Activated CD4-positive, alpha-beta memory T cell treated with anti-CD3 and anti-CD28 coated beads, Interleukin-2, amount 10 ng/mL, durations not matched to agents 7 days and 5 days (primary cell): ENCODE results near the gene PWP1. TPM values are rescaled to one million over a fixed set of nuclear protein-coding genes. Genes with fewer than 3 reads are reported as not detected.

Experiments used
- CTCF ChIA-PET: fragments of 350-600 bp; sonication (Branson Sonifier 250); formaldehyde crosslinking; loops from one replicate; lab custom pipeline; 2021; ENCODE audit warnings: antibody characterized with exemption, inconsistent platforms; lab: Charles Lee
- POLR2A ChIA-PET: fragments of 350-600 bp; sonication (Branson Sonifier 250); formaldehyde crosslinking; loops from one replicate; lab custom pipeline; 2021; ENCODE audit warnings: antibody characterized with exemption; lab: Charles Lee
- DNase-seq: peaks from one replicate; pipeline ENCODE4 v3.0.0-alpha.2; 2020
- H3K27ac Mint-ChIP-seq: one replicate; pipeline ENCODE4 v1.8.0; 2021; ENCODE audit warnings: mild to moderate bottlenecking, mixed read lengths
- H3K27me3 Mint-ChIP-seq: one replicate; pipeline ENCODE4 v1.8.0; 2021; ENCODE audit warnings: mixed read lengths
- H3K36me3 Mint-ChIP-seq: one replicate; pipeline ENCODE4 v1.8.0; 2021; ENCODE audit warnings: low read depth, mixed read lengths
- H3K4me1 Mint-ChIP-seq: one replicate; pipeline ENCODE4 v1.8.0; 2021; ENCODE audit warnings: mixed read lengths
- H3K4me3 Mint-ChIP-seq: one replicate; pipeline ENCODE4 v1.8.0; 2021; ENCODE audit warnings: mild to moderate bottlenecking, mixed read lengths
- H3K9me3 Mint-ChIP-seq: one replicate; pipeline ENCODE4 v1.8.0; 2021; ENCODE audit warnings: mixed read lengths
- total RNA-seq, 2 experiments: library from RNA; stranded (reverse); gene quantifications; one replicate each; pipeline ENCODE4 v1.2.3, GENCODE V29; 2021

Gene PWP1
- 10 to 100 TPM; 31.9 to 34.5 TPM for total RNA-seq

- H3K27ac Mint-ChIP-seq, result peak within 1 kb of the TSS; percentile 95
Measured at GRCh38 chr12:107685360-107686248, at the start of gene PWP1. TSS of gene PWP1 (plus strand) at chr12:107685799. CDS start at chr12:107685900, 101 bp downstream.

GRCh38 chr12:107641154-107641553 is 44.4 kb upstream of the PWP1 start:
- no peak for DNase-seq
- H3K36me3 Mint-ChIP-seq, result no peaks in the 10 kb centered on the region
- no peak overlapping the region for H3K27ac Mint-ChIP-seq
- H3K27me3 Mint-ChIP-seq, result no peaks in the 10 kb centered on the region
- no peak overlapping the region for H3K4me3 Mint-ChIP-seq
- no peaks in the 10 kb centered on the region for H3K4me1 Mint-ChIP-seq
- ChIA-PET POLR2A (interaction anchor here (0.6 kb wide), 1 partner anchor 952 kb away, joined by 3 read pairs; no protein-coding TSS in a partner anchor), CTCF (no interaction called here)
- no peaks in the 10 kb centered on the region for H3K9me3 Mint-ChIP-seq

More at GRCh38 chr12:107685360-107686248, at the start of gene PWP1:
- POLR2A ChIA-PET, result interaction anchor here (0.6 to 2.6 kb wide), 11 partner anchors 11 to 943 kb away, joined by 3 to 36 read pairs (median 4); partner anchors contain the start of genes CRY1, ISCU and PRDM4
- peaks cover 29% of the 10 kb centered on the region for H3K4me1 Mint-ChIP-seq
- no peaks in the 10 kb centered on the region for H3K27me3 Mint-ChIP-seq
- peak within 1 kb of the TSS; percentile 87 for H3K4me3 Mint-ChIP-seq
- CTCF ChIA-PET, result interaction anchor here (0.6 to 2.2 kb wide), 6 partner anchors 10 to 227 kb away, joined by 3 to 6 read pairs (median 5); no protein-coding TSS in a partner anchor
- H3K9me3 Mint-ChIP-seq, result no peaks in the 10 kb centered on the region
- peaks cover 24% of the 10 kb centered on the region for H3K36me3 Mint-ChIP-seq
- peak; percentile 96 for DNase-seq

- no peak overlapping the region for H3K27ac Mint-ChIP-seq
- no peaks in the 10 kb centered on the region for H3K4me1 Mint-ChIP-seq
- ChIA-PET POLR2A (no interaction called here), CTCF (no interaction called here)
- H3K4me3 Mint-ChIP-seq, result no peak overlapping the region
- H3K36me3 Mint-ChIP-seq, result no peaks in the 10 kb centered on the region
- no peaks in the 10 kb centered on the region for H3K27me3 Mint-ChIP-seq
- DNase-seq, result no peak
- no peaks in the 10 kb centered on the region for H3K9me3 Mint-ChIP-seq
Measured at GRCh38 chr12:107642240-107642639, 43.4 kb upstream of the PWP1 start.

- Mint-ChIP-seq H3K36me3 (no peaks in the 10 kb centered on the region), H3K27ac (no peak overlapping the region), H3K4me1 (no peaks in the 10 kb centered on the region), H3K4me3 (no peak overlapping the region), H3K27me3 (no peaks in the 10 kb centered on the region), H3K9me3 (no peaks in the 10 kb centered on the region)
- ChIA-PET POLR2A (no interaction called here), CTCF (no interaction called here)
- DNase-seq, result no peak
Measured at GRCh38 chr12:107645630-107646333, 39.8 kb upstream of the PWP1 start.

- Mint-ChIP-seq H3K27ac (no peak overlapping the region), H3K4me3 (no peak overlapping the region), H3K27me3 (no peaks in the 10 kb centered on the region), H3K9me3 (no peaks in the 10 kb centered on the region), H3K4me1 (no peaks in the 10 kb centered on the region), H3K36me3 (no peaks in the 10 kb centered on the region)
- DNase-seq, result no peak
- CTCF ChIA-PET, result no interaction called here
- POLR2A ChIA-PET, result no interaction called here
Measured at GRCh38 chr12:107646436-107646835, 39.2 kb upstream of the PWP1 start.

- Mint-ChIP-seq H3K9me3 (no peaks in the 10 kb centered on the region), H3K4me1 (peaks cover 3% of the 10 kb centered on the region), H3K27ac (no peak overlapping the region), H3K36me3 (no peaks in the 10 kb centered on the region), H3K27me3 (no peaks in the 10 kb centered on the region), H3K4me3 (no peak overlapping the region)
- CTCF ChIA-PET, result no interaction called here
- POLR2A ChIA-PET, result no interaction called here
- DNase-seq, result no peak
Measured at GRCh38 chr12:107649661-107650061, 35.9 kb upstream of the PWP1 start.

GRCh38 chr12:107650977-107651376 is 34.6 kb upstream of the PWP1 start:
- no peak for DNase-seq
- no peak overlapping the region for H3K4me3 Mint-ChIP-seq
- no peaks in the 10 kb centered on the region for H3K36me3 Mint-ChIP-seq
- peaks cover 3% of the 10 kb centered on the region for H3K4me1 Mint-ChIP-seq
- no peak overlapping the region for H3K27ac Mint-ChIP-seq
- H3K27me3 Mint-ChIP-seq, result no peaks in the 10 kb centered on the region
- no peaks in the 10 kb centered on the region for H3K9me3 Mint-ChIP-seq
- CTCF ChIA-PET, result no interaction called here
- POLR2A ChIA-PET, result no interaction called here

GRCh38 chr12:107651571-107652449 is 33.8 kb upstream of the PWP1 start:
- Mint-ChIP-seq H3K36me3 (no peaks in the 10 kb centered on the region), H3K4me3 (no peak overlapping the region), H3K27me3 (no peaks in the 10 kb centered on the region), H3K9me3 (no peaks in the 10 kb centered on the region), H3K27ac (no peak overlapping the region), H3K4me1 (peaks cover 3% of the 10 kb centered on the region)
- POLR2A ChIA-PET, result no interaction called here
- CTCF ChIA-PET, result interaction anchor here (1.2 kb wide), 1 partner anchor 24 kb away, joined by 5 read pairs; no protein-coding TSS in a partner anchor
- no peak for DNase-seq

- Mint-ChIP-seq H3K4me1 (peaks cover 3% of the 10 kb centered on the region), H3K27me3 (no peaks in the 10 kb centered on the region), H3K36me3 (no peaks in the 10 kb centered on the region), H3K4me3 (no peak overlapping the region), H3K9me3 (no peaks in the 10 kb centered on the region), H3K27ac (no peak overlapping the region)
- ChIA-PET POLR2A (no interaction called here), CTCF (no interaction called here)
- DNase-seq, result no peak
Measured at GRCh38 chr12:107653519-107653918, 32.1 kb upstream of the PWP1 start.

GRCh38 chr12:107654873-107655272 is 30.7 kb upstream of the PWP1 start:
- H3K27me3 Mint-ChIP-seq, result no peaks in the 10 kb centered on the region
- H3K9me3 Mint-ChIP-seq, result no peaks in the 10 kb centered on the region
- CTCF ChIA-PET, result no interaction called here

GRCh38 chr12:107655281-107656065 is 30.1 kb upstream of the PWP1 start:
- ChIA-PET POLR2A (no interaction called here), CTCF (interaction anchor here (0.9 to 1.2 kb wide), 2 partner anchors 21 to 230 kb away, joined by 3 read pairs; no protein-coding TSS in a partner anchor)
- Mint-ChIP-seq H3K36me3 (no peaks in the 10 kb centered on the region), H3K27me3 (no peaks in the 10 kb centered on the region), H3K4me3 (no peak overlapping the region), H3K9me3 (no peaks in the 10 kb centered on the region), H3K4me1 (peaks cover 3% of the 10 kb centered on the region), H3K27ac (no peak overlapping the region)
- no peak for DNase-seq

More at GRCh38 chr12:107654873-107655272, 30.7 kb upstream of the PWP1 start:
- Mint-ChIP-seq H3K4me1 (peaks cover 3% of the 10 kb centered on the region), H3K4me3 (no peak overlapping the region), H3K36me3 (no peaks in the 10 kb centered on the region), H3K27ac (no peak overlapping the region)
- POLR2A ChIA-PET, result no interaction called here
- no peak for DNase-seq

- no peak for DNase-seq
- H3K27ac Mint-ChIP-seq, result no peak overlapping the region
Measured at GRCh38 chr12:107656302-107656701, 29.3 kb upstream of the PWP1 start.

More at GRCh38 chr12:107656302-107656701, 29.3 kb upstream of the PWP1 start:
- no peaks in the 10 kb centered on the region for H3K27me3 Mint-ChIP-seq
- peaks cover 3% of the 10 kb centered on the region for H3K4me1 Mint-ChIP-seq
- ChIA-PET CTCF (interaction anchor here (0.9 to 1.2 kb wide), 2 partner anchors 20 to 229 kb away, joined by 3 read pairs; no protein-coding TSS in a partner anchor), POLR2A (no interaction called here)
- H3K36me3 Mint-ChIP-seq, result no peaks in the 10 kb centered on the region
- no peaks in the 10 kb centered on the region for H3K9me3 Mint-ChIP-seq
- H3K4me3 Mint-ChIP-seq, result no peak overlapping the region
